Activated B cell treated with CpG ODN at 0.5 μM for 24 hours (primary cell): ENCODE results near the gene DLG2. TPM values are rescaled to one million over a fixed set of nuclear protein-coding genes. Genes with fewer than 3 reads are reported as not detected.

Experiments
- ATAC-seq: fragments of 200-7000 bp; cut with Tn5 transposase; one replicate; pipeline ENCODE4 v1.10.0; 2021; ENCODE audit warnings: low read depth, mild to moderate bottlenecking, moderate library complexity
- CTCF ChIA-PET: fragments of 350-600 bp; sonication (Branson Sonifier 250); formaldehyde crosslinking; loops from one replicate; lab custom pipeline; 2021; ENCODE audit warnings: antibody characterized with exemption; lab: Charles Lee
- POLR2A ChIA-PET: fragments of 350-600 bp; sonication (Branson Sonifier 250); formaldehyde crosslinking; loops from one replicate; lab custom pipeline; 2021; ENCODE audit warnings: antibody characterized with exemption; lab: Charles Lee
- DNase-seq: peaks from one replicate; pipeline ENCODE4 v3.0.0; 2022
- H3K27ac Mint-ChIP-seq: one replicate; pipeline ENCODE4 v1.8.0; 2020; ENCODE audit warnings: mixed read lengths
- H3K27me3 Mint-ChIP-seq: one replicate; pipeline ENCODE4 v1.8.0; 2021; ENCODE audit warnings: mixed read lengths
- H3K36me3 Mint-ChIP-seq: one replicate; pipeline ENCODE4 v1.8.0; 2021; ENCODE audit warnings: low read depth, mixed read lengths
- H3K4me1 Mint-ChIP-seq: one replicate; pipeline ENCODE4 v1.8.0; 2021; ENCODE audit warnings: mixed read lengths
- H3K4me3 Mint-ChIP-seq: one replicate; pipeline ENCODE4 v1.8.0; 2020; ENCODE audit warnings: mild to moderate bottlenecking, mixed read lengths
- H3K9me3 Mint-ChIP-seq: one replicate; pipeline ENCODE4 v1.8.0; 2020; ENCODE audit warnings: mixed read lengths
- CTCF ChIP-seq: fragments of 200-600 bp; IDR thresholded peaks from one replicate; pipeline ENCODE4 v1.8.0; 2022; ENCODE audit warnings: antibody characterized with exemption, mild to moderate bottlenecking
- intact Hi-C: fragments of 100-400 bp; cut with micrococcal nuclease; formaldehyde crosslinking; loops from one replicate; pipeline ENCODE4 v1.15.1; 2024
- total RNA-seq: library from RNA; stranded (reverse); gene quantifications from 2 replicates; pipeline ENCODE4 v1.2.3, GENCODE V29; 2022

DLG2 gene
- total RNA-seq, 1 donor from 2014 or later, result 2.7 TPM

GRCh38 chr11:83678831-83679584 is 1948.1 kb downstream of the DLG2 start:
- no peak for TF ChIP-seq CTCF
- POLR2A ChIA-PET, result no interaction called here
- no peak overlapping the region for H3K27ac Mint-ChIP-seq
- H3K4me3 Mint-ChIP-seq, result no peak overlapping the region
- H3K27me3 Mint-ChIP-seq, result peaks cover 15% of the 10 kb centered on the region
- CTCF ChIA-PET, result no interaction called here
- peaks cover 23% of the 10 kb centered on the region for H3K4me1 Mint-ChIP-seq
- DNase-seq, result no peak
- no peak for ATAC-seq
- H3K36me3 Mint-ChIP-seq, result no peaks in the 10 kb centered on the region
- H3K9me3 Mint-ChIP-seq, result no peaks in the 10 kb centered on the region
- intact Hi-C loops, result no loop called here

- no peak overlapping the region for H3K4me3 Mint-ChIP-seq
- H3K4me1 Mint-ChIP-seq, result peaks cover 22% of the 10 kb centered on the region
- intact Hi-C loops, result no loop called here
- CTCF ChIA-PET, result no interaction called here
- ATAC-seq, result no peak
- H3K27me3 Mint-ChIP-seq, result peaks cover 9% of the 10 kb centered on the region
- H3K36me3 Mint-ChIP-seq, result no peaks in the 10 kb centered on the region
- POLR2A ChIA-PET, result no interaction called here
- H3K9me3 Mint-ChIP-seq, result no peaks in the 10 kb centered on the region
- TF ChIP-seq CTCF, result no peak
- H3K27ac Mint-ChIP-seq, result no peak overlapping the region
- no peak for DNase-seq
These were observed 1949.4 kb downstream of the DLG2 start for GRCh38 chr11:83677730-83678129.

GRCh38 chr11:83676056-83676601 is 1951.0 kb downstream of the DLG2 start:
- H3K27ac Mint-ChIP-seq, result no peak overlapping the region
- no peak for DNase-seq
- TF ChIP-seq CTCF, result no peak
- intact Hi-C loops, result no loop called here
- H3K9me3 Mint-ChIP-seq, result no peaks in the 10 kb centered on the region
- no peak for ATAC-seq
- ChIA-PET CTCF (no interaction called here), POLR2A (no interaction called here)
- peaks cover 8% of the 10 kb centered on the region for H3K4me1 Mint-ChIP-seq
- peaks cover 8% of the 10 kb centered on the region for H3K27me3 Mint-ChIP-seq
- H3K4me3 Mint-ChIP-seq, result no peak overlapping the region
- H3K36me3 Mint-ChIP-seq, result no peaks in the 10 kb centered on the region

- CTCF ChIA-PET, result no interaction called here
- H3K4me3 Mint-ChIP-seq, result no peak overlapping the region
- ATAC-seq, result no peak
- POLR2A ChIA-PET, result no interaction called here
- no peaks in the 10 kb centered on the region for H3K9me3 Mint-ChIP-seq
- H3K4me1 Mint-ChIP-seq, result peaks cover 3% of the 10 kb centered on the region
- intact Hi-C loops, result no loop called here
- DNase-seq, result no peak
- H3K27ac Mint-ChIP-seq, result no peak overlapping the region
- H3K27me3 Mint-ChIP-seq, result peaks cover 3% of the 10 kb centered on the region
- no peaks in the 10 kb centered on the region for H3K36me3 Mint-ChIP-seq
- TF ChIP-seq CTCF, result no peak
These were observed 1952.8 kb downstream of the DLG2 start for GRCh38 chr11:83674102-83674896.

GRCh38 chr11:83671289-83671688 is 1955.9 kb downstream of the DLG2 start:
- Mint-ChIP-seq H3K9me3 (no peaks in the 10 kb centered on the region), H3K36me3 (no peaks in the 10 kb centered on the region), H3K27ac (no peak overlapping the region), H3K4me1 (no peaks in the 10 kb centered on the region), H3K4me3 (no peak overlapping the region), H3K27me3 (peaks cover 10% of the 10 kb centered on the region)
- ChIA-PET POLR2A (no interaction called here), CTCF (no interaction called here)
- DNase-seq (no peak), ATAC-seq (no peak)
- intact Hi-C loops, result loop anchor here (1.0 kb wide), 1 partner anchor 953 kb away; no protein-coding TSS in a partner anchor
- no peak for TF ChIP-seq CTCF
